GM12801 (cell line): ENCODE results near the gene PPP6R3.

Experiments used
- TF ChIP-seq, protein P1 (sequence below): IDR thresholded peaks from one replicate; pipeline ENCODE4 v1.5.1; 2011; ENCODE audit warnings: control low read depth; ENCODE audit not compliant: insufficient read length; ENCODE audit errors: extremely low read depth

PPP6R3 gene

DNA sequence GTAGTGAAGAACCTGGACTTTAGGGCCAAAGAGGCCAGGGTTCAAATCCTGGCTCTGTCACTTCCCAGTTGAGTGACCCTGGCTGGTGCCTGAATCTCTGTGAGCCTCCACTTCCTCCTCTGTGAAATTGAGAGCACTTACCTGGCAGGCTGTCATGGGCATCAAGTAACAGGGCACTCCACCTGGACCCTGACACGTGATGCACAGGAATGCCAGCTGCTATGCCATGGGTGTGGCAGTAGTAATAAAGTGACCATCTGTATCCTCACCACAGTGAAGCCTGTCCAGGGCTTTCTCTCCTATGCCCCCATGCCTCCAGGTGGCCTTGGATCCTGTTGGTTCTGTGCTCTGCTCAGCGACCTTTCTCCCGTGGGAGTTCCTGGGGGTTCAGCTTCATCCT is 29.8 kb upstream of the PPP6R3 start:
- TF ChIP-seq, protein P1, sequence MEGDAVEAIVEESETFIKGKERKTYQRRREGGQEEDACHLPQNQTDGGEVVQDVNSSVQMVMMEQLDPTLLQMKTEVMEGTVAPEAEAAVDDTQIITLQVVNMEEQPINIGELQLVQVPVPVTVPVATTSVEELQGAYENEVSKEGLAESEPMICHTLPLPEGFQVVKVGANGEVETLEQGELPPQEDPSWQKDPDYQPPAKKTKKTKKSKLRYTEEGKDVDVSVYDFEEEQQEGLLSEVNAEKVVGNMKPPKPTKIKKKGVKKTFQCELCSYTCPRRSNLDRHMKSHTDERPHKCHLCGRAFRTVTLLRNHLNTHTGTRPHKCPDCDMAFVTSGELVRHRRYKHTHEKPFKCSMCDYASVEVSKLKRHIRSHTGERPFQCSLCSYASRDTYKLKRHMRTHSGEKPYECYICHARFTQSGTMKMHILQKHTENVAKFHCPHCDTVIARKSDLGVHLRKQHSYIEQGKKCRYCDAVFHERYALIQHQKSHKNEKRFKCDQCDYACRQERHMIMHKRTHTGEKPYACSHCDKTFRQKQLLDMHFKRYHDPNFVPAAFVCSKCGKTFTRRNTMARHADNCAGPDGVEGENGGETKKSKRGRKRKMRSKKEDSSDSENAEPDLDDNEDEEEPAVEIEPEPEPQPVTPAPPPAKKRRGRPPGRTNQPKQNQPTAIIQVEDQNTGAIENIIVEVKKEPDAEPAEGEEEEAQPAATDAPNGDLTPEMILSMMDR: no peak

- TF ChIP-seq, protein P1: no peak
These were observed 28.4 kb upstream of the PPP6R3 start for GRCh38 chr11:68431984-68432645.

- TF ChIP-seq, protein P1: no peak
These were observed 27.7 kb upstream of the PPP6R3 start for GRCh38 chr11:68432874-68433273.

- TF ChIP-seq, protein P1: no peak
These were observed 27.0 kb upstream of the PPP6R3 start for GRCh38 chr11:68433541-68433940.

- TF ChIP-seq, protein P1: no peak
These were observed 24.2 kb upstream of the PPP6R3 start for GRCh38 chr11:68436162-68436888.

- TF ChIP-seq, protein P1: no peak
These were observed 23.3 kb upstream of the PPP6R3 start for GRCh38 chr11:68436985-68437926.
